Measurements from ENCODE around the gene DENND1A. TPM values are rescaled to one million over a fixed set of nuclear protein-coding genes. Genes with fewer than 3 reads are reported as not detected.

Gene DENND1A
- total RNA-seq, 1 donor from 2014 or later: 37.3 TPM

GRCh38 chr9:123425836-123426365 lies 504.0 kb downstream of the DENND1A start:
- no peak for TF ChIP-seq CTCF (IDR thresholded peaks at IDR 0.05)
- DNase-seq (ENCODE audit: low spot score in 2 of 2): peak in 1 of 2 donors; percentile 44
- no peak overlapping the region for H3K4me3 ChIP-seq
- no peaks in the 10 kb centered on the region for H3K4me1 ChIP-seq
- H3K36me3 ChIP-seq: peaks cover 8 to 10% of the 10 kb centered on the region in 2 donors
- H3K27ac ChIP-seq: no peak overlapping the region
- peaks cover 0 to 3% of the 10 kb centered on the region in 2 donors for H3K9me3 ChIP-seq
- no peaks in the 10 kb centered on the region for H3K27me3 ChIP-seq
- intact Hi-C loops (cut with DNase I): no loop called here

- peaks cover 0 to 3% of the 10 kb centered on the region in 2 donors for H3K9me3 ChIP-seq
- TF ChIP-seq CTCF (IDR thresholded peaks at IDR 0.05): no peak
- DNase-seq (ENCODE audit: low spot score in 2 of 2): peak in 1 of 2 donors; percentile 59
- H3K27ac ChIP-seq: no peak overlapping the region
- no peaks in the 10 kb centered on the region for H3K27me3 ChIP-seq
- no peaks in the 10 kb centered on the region for H3K4me1 ChIP-seq
- intact Hi-C loops (cut with DNase I): no loop called here
- peaks cover 4 to 14% of the 10 kb centered on the region in 2 donors for H3K36me3 ChIP-seq
- no peak overlapping the region for H3K4me3 ChIP-seq
These were observed 504.6 kb downstream of the DENND1A start for GRCh38 chr9:123425261-123425821.

GRCh38 chr9:123424552-123425225 lies 505.2 kb downstream of the DENND1A start:
- peaks cover 0 to 3% of the 10 kb centered on the region in 2 donors for H3K9me3 ChIP-seq
- no peaks in the 10 kb centered on the region for H3K4me1 ChIP-seq
- peak in 1 of 2 donors; percentile 52 for DNase-seq (ENCODE audit: low spot score in 2 of 2)
- H3K36me3 ChIP-seq: peaks cover 11 to 20% of the 10 kb centered on the region in 2 donors
- no peaks in the 10 kb centered on the region for H3K27me3 ChIP-seq
- intact Hi-C loops (cut with DNase I): no loop called here
- H3K27ac ChIP-seq: no peak overlapping the region
- no peak overlapping the region for H3K4me3 ChIP-seq
- no peak for TF ChIP-seq CTCF (IDR thresholded peaks at IDR 0.05)

- no peak overlapping the region for H3K4me3 ChIP-seq
- no peaks in the 10 kb centered on the region for H3K4me1 ChIP-seq
- peaks cover 12 to 25% of the 10 kb centered on the region in 2 donors for H3K36me3 ChIP-seq
- TF ChIP-seq CTCF (IDR thresholded peaks at IDR 0.05): no peak
- peaks cover 0 to 2% of the 10 kb centered on the region in 2 donors for H3K9me3 ChIP-seq
- no peaks in the 10 kb centered on the region for H3K27me3 ChIP-seq
- intact Hi-C loops (cut with DNase I): no loop called here
- H3K27ac ChIP-seq: no peak overlapping the region
- DNase-seq (ENCODE audit: low spot score in 2 of 2): peak in 1 of 2 donors; percentile 35
These were observed 505.8 kb downstream of the DENND1A start for GRCh38 chr9:123424131-123424530.

GRCh38 chr9:123423311-123423640 lies 506.6 kb downstream of the DENND1A start:
- H3K9me3 ChIP-seq: no peaks in the 10 kb centered on the region
- H3K27ac ChIP-seq: no peak overlapping the region
- no peak for TF ChIP-seq CTCF (IDR thresholded peaks at IDR 0.05)
- no peaks in the 10 kb centered on the region for H3K27me3 ChIP-seq
- H3K36me3 ChIP-seq: peaks cover 14 to 25% of the 10 kb centered on the region in 2 donors
- intact Hi-C loops (cut with DNase I): no loop called here
- H3K4me3 ChIP-seq: no peak overlapping the region
- DNase-seq (ENCODE audit: low spot score in 2 of 2): peak in 1 of 2 donors; percentile 34
- H3K4me1 ChIP-seq: no peaks in the 10 kb centered on the region

Measured in ascending aorta (tissue), 2 donors.